Breast epithelium (tissue), 3 donors: ENCODE data around the gene MAN1C1.

Experiments
- CTCF ChIP-seq, 3 donors: fragments of 450-650 bp; IDR thresholded peaks; one replicate each; pipeline ENCODE4 v1.5.1; 2016 to 2017; ENCODE audit warnings: antibody characterized with exemption in 3 of 3, mild to moderate bottlenecking in 3 of 3, moderate library complexity in 3 of 3
- POLR2A ChIP-seq: fragments of 450-650 bp; IDR thresholded peaks from one replicate; pipeline ENCODE4 v1.6.1; 2016; ENCODE audit warnings: antibody characterized with exemption, mild to moderate bottlenecking, moderate library complexity
- POLR2AphosphoS5 ChIP-seq, 3 donors: sonication (generic); formaldehyde crosslinking; IDR thresholded peaks; one replicate each; pipeline ENCODE4 v1.6.1; 2017; ENCODE audit warnings: antibody characterized with exemption in 3 of 3

- TF ChIP-seq CTCF (IDR thresholded peaks at IDR 0.05) (no peak), POLR2A (no peak), POLR2AphosphoS5 (IDR thresholded peaks at IDR 0.05) (no peak)
Observed at GRCh38 chr1:25648681-25649440, 32.3 kb downstream of the MAN1C1 start.
